GM18907 (cell line): ENCODE data around the gene SH2D2A.

Experiments used
- ATAC-seq: cut with Tn5 transposase; IDR thresholded peaks from one replicate; pipeline ENCODE4 v1.9.1; 2021; ENCODE audit warnings: mild to moderate bottlenecking, moderate library complexity; ENCODE audit not compliant: unreplicated experiment

The SH2D2A gene

GRCh38 chr1:156816561-156817328 is at the start of gene SH2D2A:
TSS of gene SH2D2A (minus strand) at chr1:156816848. CDS start at chr1:156816708, 140 bp downstream.
- peak; percentile 80 for ATAC-seq

GRCh38 chr1:156865865-156866248 is 49.2 kb upstream of the SH2D2A start:
- ATAC-seq, result no peak

- ATAC-seq, result no peak
Observed at GRCh38 chr1:156865258-156865657, 48.6 kb upstream of the SH2D2A start.

GRCh38 chr1:156864796-156865195 is 48.1 kb upstream of the SH2D2A start:
- no peak for ATAC-seq

GRCh38 chr1:156863631-156864030 is 47.0 kb upstream of the SH2D2A start:
- no peak for ATAC-seq

- ATAC-seq, result no peak
Observed at GRCh38 chr1:156862997-156863599, 46.5 kb upstream of the SH2D2A start.

GRCh38 chr1:156862584-156862983 is 45.9 kb upstream of the SH2D2A start:
- no peak for ATAC-seq

GRCh38 chr1:156860628-156861423 is 44.2 kb upstream of the SH2D2A start, which contains the start of gene NTRK1:
TSS of gene NTRK1 (plus strand) at chr1:156860865. CDS start at chr1:156860935, 70 bp downstream.
- ATAC-seq, result no peak

- peak; percentile 54 for ATAC-seq
Observed at GRCh38 chr1:156860113-156860627, 43.5 kb upstream of the SH2D2A start.

GRCh38 chr1:156859523-156860112 is 43.0 kb upstream of the SH2D2A start:
- ATAC-seq, result peak; percentile 22

GRCh38 chr1:156858959-156859522 is 42.4 kb upstream of the SH2D2A start, which contains the start of gene INSRR:
TSS of gene INSRR (minus strand) at chr1:156859117. CDS start at chr1:156858621, 496 bp downstream.
- ATAC-seq, result no peak

- ATAC-seq, result no peak
Observed at GRCh38 chr1:156858555-156858956, 41.9 kb upstream of the SH2D2A start.

- ATAC-seq, result no peak
Observed at GRCh38 chr1:156857532-156857931, 40.9 kb upstream of the SH2D2A start.

GRCh38 chr1:156856282-156856785 is 39.7 kb upstream of the SH2D2A start:
- no peak for ATAC-seq

GRCh38 chr1:156854634-156855033 is 38.0 kb upstream of the SH2D2A start:
- ATAC-seq, result no peak

- no peak for ATAC-seq
Observed at GRCh38 chr1:156853761-156854160, 37.1 kb upstream of the SH2D2A start.

GRCh38 chr1:156852418-156852874 is 35.8 kb upstream of the SH2D2A start:
- no peak for ATAC-seq

- no peak for ATAC-seq
Observed at GRCh38 chr1:156851779-156852417, 35.2 kb upstream of the SH2D2A start.

- no peak for ATAC-seq
Observed at GRCh38 chr1:156849151-156849496, 32.5 kb upstream of the SH2D2A start.
